Hepatocyte (in vitro differentiated cells): Measurements from ENCODE around the gene RASAL1.

Experiments
- CTCF ChIP-seq: fragments of 200-600 bp; sonication (generic); IDR thresholded peaks from 2 replicates; pipeline ENCODE4 v1.5.1; 2016; ENCODE audit warnings: antibody characterized with exemption, mild to moderate bottlenecking; ENCODE audit not compliant: poor library complexity
- EZH2 ChIP-seq: fragments of 200-600 bp; sonication (generic); IDR thresholded peaks from 2 replicates; pipeline ENCODE4 v1.6.1; 2016; ENCODE audit warnings: antibody characterized with exemption, mild to moderate bottlenecking, borderline replicate concordance

GRCh38 chr12:113180333-113180732, 44.8 kb upstream of the RASAL1 start:
- TF ChIP-seq CTCF (no peak), EZH2 (no peak)
